ENCODE data around the gene TGFBR3. TPM values are rescaled to one million over a fixed set of nuclear protein-coding genes. Genes with fewer than 3 reads are reported as not detected.

The TGFBR3 gene
- total and polyA plus RNA-seq, 9 of the 15 experiments (the other 6 are each of a cell fraction or from before 2014, with no cell fraction given), result 3.6 to 32.4 (median 15.6) TPM

DNA sequence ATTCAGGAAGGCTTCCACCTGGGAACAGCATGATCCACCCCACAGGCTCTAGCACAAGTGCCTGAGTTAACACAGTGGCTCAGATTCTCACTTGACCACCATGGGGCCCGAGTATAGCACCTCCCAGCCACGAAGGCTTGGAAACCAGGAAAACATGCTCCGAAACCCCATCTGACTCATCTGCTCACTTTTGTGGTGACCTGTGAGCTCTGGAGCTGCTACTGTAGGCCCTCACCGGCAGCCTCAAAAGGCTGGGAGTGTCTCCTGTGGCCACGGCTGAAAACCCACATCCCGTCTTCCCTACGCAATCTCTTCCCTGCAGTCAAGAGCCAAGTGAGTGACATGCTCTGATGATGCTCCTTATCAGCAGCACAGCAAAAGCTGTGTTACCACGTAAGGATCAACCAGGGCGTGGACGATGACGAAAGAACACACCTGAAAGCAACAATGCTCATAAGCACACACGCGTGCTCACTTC lies 81.4 kb downstream of the TGFBR3 start (continued):
- TF ChIP-seq, protein P1, sequence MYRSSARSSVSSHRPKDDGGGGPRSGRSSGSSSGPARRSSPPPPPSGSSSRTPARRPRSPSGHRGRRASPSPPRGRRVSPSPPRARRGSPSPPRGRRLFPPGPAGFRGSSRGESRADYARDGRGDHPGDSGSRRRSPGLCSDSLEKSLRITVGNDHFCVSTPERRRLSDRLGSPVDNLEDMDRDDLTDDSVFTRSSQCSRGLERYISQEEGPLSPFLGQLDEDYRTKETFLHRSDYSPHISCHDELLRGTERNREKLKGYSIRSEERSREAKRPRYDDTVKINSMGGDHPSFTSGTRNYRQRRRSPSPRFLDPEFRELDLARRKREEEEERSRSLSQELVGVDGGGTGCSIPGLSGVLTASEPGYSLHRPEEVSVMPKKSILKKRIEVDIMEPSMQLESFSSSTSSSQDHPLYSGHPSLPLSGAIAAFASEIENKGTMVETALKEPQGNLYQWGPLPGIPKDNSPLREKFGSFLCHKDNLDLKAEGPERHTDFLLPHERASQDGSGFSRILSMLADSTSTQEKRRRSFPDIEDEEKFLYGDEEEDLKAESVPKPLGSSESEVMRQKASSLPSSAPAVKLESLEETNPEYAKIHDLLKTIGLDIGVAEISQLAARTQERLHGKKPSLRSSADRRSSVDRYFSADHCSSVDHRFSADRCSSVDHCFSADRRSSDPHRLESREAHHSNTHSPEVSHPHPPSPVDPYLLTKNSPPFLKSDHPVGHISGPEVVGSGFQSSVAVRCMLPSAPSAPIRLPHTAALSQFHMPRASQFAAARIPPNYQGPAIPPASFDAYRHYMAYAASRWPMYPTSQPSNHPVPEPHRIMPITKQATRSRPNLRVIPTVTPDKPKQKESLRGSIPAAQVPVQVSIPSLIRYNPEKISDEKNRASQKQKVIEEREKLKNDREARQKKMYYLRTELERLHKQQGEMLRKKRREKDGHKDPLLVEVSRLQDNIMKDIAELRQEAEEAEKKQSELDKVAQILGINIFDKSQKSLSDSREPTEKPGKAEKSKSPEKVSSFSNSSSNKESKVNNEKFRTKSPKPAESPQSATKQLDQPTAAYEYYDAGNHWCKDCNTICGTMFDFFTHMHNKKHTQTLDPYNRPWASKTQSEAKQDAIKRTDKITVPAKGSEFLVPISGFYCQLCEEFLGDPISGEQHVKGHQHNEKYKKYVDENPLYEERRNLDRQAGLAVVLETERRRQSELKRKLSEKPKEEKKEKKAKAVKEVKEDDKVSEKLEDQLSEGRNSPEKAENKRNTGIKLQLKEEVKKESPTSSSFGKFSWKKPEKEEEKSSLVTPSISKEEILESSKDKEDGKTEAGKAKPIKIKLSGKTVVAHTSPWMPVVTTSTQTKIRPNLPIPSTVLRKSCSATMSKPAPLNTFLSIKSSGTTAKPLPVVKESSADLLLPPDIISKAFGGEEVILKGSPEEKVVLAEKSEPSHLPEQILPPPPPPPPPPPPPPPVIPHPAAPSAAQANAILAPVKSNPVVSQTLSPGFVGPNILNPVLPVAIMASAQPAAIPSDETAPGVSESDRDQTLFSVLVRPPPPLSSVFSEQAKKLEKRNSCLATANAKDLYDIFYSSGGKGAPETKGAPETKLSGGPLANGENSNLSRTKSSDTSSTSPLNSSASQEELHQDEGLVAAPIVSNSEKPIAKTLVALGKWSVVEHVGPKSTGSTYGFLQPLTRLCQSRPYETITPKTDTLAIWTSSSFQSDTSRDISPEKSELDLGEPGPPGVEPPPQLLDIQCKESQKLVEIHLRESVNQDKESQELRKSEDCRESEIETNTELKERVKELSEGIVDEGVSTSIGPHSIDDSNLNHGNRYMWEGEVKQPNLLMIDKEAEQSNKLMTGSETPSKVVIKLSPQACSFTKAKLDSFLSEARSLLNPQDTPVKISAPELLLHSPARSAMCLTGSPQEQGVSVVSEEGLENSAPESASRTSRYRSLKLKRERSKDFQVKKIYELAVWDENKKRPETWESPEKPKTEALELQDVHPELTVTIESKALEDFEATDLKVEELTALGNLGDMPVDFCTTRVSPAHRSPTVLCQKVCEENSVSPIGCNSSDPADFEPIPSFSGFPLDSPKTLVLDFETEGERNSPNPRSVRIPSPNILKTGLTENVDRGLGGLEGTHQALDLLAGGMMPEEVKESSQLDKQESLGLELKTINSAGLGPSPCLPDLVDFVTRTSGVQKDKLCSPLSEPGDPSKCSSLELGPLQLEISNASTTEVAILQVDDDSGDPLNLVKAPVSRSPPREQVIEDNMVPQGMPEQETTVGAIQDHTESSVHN (IDR thresholded peaks at IDR 0.05; ENCODE audit: borderline replicate concordance in 1 of 2, low read depth in 1 of 2), result peak in 1 of 2 experiments; percentile 93; a peak in 2 of 4 replicates
- TF ChIP-seq, protein P2, sequence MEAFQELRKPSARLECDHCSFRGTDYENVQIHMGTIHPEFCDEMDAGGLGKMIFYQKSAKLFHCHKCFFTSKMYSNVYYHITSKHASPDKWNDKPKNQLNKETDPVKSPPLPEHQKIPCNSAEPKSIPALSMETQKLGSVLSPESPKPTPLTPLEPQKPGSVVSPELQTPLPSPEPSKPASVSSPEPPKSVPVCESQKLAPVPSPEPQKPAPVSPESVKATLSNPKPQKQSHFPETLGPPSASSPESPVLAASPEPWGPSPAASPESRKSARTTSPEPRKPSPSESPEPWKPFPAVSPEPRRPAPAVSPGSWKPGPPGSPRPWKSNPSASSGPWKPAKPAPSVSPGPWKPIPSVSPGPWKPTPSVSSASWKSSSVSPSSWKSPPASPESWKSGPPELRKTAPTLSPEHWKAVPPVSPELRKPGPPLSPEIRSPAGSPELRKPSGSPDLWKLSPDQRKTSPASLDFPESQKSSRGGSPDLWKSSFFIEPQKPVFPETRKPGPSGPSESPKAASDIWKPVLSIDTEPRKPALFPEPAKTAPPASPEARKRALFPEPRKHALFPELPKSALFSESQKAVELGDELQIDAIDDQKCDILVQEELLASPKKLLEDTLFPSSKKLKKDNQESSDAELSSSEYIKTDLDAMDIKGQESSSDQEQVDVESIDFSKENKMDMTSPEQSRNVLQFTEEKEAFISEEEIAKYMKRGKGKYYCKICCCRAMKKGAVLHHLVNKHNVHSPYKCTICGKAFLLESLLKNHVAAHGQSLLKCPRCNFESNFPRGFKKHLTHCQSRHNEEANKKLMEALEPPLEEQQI (IDR thresholded peaks at IDR 0.05), result peak; percentile 63; the same call in 1 of the 2 replicates
- peak; percentile 100 for TF ChIP-seq CTBP1 (IDR thresholded peaks at IDR 0.05; ENCODE audit: borderline replicate concordance)
- TF ChIP-seq, protein P3, sequence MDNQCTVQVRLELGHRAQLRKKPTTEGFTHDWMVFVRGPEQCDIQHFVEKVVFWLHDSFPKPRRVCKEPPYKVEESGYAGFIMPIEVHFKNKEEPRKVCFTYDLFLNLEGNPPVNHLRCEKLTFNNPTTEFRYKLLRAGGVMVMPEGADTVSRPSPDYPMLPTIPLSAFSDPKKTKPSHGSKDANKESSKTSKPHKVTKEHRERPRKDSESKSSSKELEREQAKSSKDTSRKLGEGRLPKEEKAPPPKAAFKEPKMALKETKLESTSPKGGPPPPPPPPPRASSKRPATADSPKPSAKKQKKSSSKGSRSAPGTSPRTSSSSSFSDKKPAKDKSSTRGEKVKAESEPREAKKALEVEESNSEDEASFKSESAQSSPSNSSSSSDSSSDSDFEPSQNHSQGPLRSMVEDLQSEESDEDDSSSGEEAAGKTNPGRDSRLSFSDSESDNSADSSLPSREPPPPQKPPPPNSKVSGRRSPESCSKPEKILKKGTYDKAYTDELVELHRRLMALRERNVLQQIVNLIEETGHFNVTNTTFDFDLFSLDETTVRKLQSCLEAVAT (IDR thresholded peaks at IDR 0.05), result peak in 1 of 2 experiments; percentile 94; a peak in 2 of 4 replicates
- TF ChIP-seq MBD2 (IDR thresholded peaks at IDR 0.05; ENCODE audit: borderline replicate concordance, low read depth), result peak; percentile 72; the same call in 1 of the 2 replicates
- TF ChIP-seq, protein P4, sequence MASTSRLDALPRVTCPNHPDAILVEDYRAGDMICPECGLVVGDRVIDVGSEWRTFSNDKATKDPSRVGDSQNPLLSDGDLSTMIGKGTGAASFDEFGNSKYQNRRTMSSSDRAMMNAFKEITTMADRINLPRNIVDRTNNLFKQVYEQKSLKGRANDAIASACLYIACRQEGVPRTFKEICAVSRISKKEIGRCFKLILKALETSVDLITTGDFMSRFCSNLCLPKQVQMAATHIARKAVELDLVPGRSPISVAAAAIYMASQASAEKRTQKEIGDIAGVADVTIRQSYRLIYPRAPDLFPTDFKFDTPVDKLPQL (IDR thresholded peaks at IDR 0.05; ENCODE audit: extremely low read depth, insufficient read length), result no peak
- TF ChIP-seq MYNN (IDR thresholded peaks at IDR 0.05), result peak; percentile 43; the same call in 1 of the 2 replicates
- TF ChIP-seq MYNN (CRISPR knock-in tag; IDR thresholded peaks at IDR 0.05), result no peak
- TF ChIP-seq FOXM1 (IDR thresholded peaks at IDR 0.05; ENCODE audit: low read depth), result peak; percentile 80
- TF ChIP-seq FOXM1 (CRISPR knock-in tag; IDR thresholded peaks at IDR 0.05; ENCODE audit: low read depth), result no peak
- peak; percentile 37 for TF ChIP-seq BRD9 (IDR thresholded peaks at IDR 0.05; ENCODE audit: low read depth, partially characterized antibody)
